GM19467 (cell line): ENCODE results near the gene SEC23IP.
"Not testable (repeated sequence)": the region's sequence is repeated elsewhere in the genome, so short reads cannot be mapped to it uniquely, and the experiment has no call there.

ENCODE experiments used
- ATAC-seq: cut with Tn5 transposase; IDR thresholded peaks from one replicate; pipeline ENCODE4 v1.9.1; 2021; ENCODE audit warnings: mild to moderate bottlenecking, moderate library complexity; ENCODE audit not compliant: unreplicated experiment

The SEC23IP gene

GRCh38 chr10:119878524-119878923 is 14.0 kb upstream of the SEC23IP start:
- no peak for ATAC-seq

- ATAC-seq: not testable (repeated sequence)
These were observed 8.5 kb upstream of the SEC23IP start for GRCh38 chr10:119883901-119884611.

- ATAC-seq: not testable (repeated sequence)
These were observed 6.5 kb upstream of the SEC23IP start for GRCh38 chr10:119886070-119886469.

GRCh38 chr10:119888715-119889114 is 3.8 kb upstream of the SEC23IP start:
- ATAC-seq: not testable (repeated sequence)

- not testable (repeated sequence) for ATAC-seq
These were observed 3.3 kb upstream of the SEC23IP start for GRCh38 chr10:119889201-119889600.

DNA sequence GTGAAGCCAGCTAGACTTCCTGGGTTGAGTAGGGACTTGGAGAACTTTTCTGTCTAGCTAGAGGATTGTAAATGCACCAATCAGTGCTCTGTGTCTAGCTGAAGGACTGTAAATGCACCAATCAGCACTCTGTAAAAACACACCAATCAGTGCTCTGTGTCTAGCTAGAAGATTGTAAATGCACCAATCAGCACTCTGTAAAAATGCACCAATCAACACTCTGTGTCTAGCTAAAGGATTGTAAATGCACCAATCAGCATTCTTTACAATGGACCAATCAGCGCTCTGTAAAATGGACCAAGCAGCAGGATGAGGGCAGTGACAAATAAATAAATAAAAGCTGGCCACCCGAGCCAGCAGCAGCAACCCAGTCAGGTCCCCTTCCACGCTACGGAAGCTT is 2.2 kb upstream of the SEC23IP start:
- ATAC-seq: not testable (repeated sequence)

DNA sequence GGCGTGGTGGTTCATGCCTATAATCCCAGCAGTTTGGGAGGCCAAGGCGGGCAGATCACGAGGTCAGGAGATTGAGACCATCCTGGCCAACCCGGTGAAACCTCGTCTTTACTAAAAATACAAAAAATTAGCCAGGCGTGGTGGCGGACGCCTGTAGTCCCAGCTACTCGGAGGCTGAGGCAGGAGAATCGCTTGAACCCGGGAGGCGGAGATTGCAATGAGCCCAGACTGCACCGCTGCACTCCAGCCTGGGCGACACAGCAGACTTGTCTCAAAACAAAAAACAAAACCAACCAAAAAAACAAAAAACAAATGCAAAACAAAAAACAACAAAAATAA is 712 bp upstream of the SEC23IP start:
- not testable (repeated sequence) for ATAC-seq

- ATAC-seq: no peak
These were observed 544 bp downstream of the SEC23IP start for GRCh38 chr10:119893074-119893473.

- ATAC-seq: no peak
These were observed 1.4 kb downstream of the SEC23IP start for GRCh38 chr10:119893845-119894427.

DNA sequence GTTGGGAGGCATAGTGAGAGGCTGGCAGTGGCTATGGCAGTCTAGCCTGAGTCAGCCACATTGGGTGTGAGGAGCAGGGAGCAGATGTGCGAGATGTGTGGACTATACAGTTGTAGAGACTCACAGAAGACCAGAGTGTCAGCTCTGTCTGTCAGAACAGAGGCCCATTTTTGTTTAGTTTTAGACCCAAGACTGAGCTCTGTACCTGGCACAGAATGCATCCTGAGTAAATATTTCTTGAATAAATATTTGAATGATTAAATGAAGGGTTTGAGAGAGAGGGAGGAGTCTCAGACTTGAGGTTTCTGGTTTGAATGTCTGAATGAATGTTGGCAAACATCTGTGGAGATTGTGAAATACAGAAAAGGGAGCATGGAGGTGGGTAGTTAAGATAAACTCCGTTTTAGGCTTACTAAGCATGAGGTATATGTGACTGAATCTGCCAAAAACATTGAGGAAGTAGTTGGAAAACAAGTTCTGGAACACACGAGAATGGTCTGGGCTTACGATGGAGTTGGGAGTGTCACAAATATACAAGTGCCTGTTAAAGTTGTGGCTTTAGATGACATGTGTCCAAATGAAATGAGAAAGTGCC is 3.6 kb downstream of the SEC23IP start:
- no peak for ATAC-seq

DNA sequence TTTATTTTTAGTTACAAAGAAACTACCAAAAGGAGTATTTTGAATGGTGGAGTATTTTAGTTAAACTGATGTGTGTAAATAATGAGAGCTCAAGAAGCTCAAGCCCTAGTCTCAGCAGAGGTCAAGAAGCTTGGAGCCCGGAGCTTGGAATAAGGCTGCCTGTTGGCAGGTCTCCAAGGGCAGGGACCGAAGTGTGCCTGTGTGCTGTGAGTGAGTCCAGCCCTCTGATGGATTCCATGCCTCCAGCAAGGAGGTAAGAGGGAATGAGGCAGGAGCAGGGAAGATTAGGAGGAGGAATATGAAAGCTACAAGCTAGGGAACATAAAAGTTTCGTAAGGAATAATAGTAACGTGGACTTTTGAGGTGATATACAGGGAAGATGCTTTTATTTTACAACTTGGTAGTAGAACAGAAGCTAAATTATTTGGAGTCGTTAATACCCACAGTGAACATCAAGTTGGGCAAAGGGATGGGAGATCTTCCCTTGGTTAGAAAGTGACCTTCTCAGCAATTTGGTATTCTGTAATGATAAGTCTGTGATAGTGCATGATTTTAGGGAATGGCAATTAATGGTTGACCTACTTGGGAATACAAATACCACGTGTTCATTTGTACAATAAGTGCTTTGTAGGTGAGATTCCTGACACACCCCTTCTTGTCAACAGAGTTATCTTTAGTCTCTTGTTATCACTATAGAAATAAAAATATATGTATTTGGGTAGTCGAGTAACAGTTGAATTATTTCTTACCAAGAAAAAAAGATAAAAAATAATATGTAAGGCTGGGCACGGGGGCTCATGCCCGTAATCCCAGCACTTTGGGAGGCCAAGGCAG is 4.6 kb downstream of the SEC23IP start:
- no peak for ATAC-seq

- no peak for ATAC-seq
These were observed 6.0 kb downstream of the SEC23IP start for GRCh38 chr10:119898577-119898976.

DNA sequence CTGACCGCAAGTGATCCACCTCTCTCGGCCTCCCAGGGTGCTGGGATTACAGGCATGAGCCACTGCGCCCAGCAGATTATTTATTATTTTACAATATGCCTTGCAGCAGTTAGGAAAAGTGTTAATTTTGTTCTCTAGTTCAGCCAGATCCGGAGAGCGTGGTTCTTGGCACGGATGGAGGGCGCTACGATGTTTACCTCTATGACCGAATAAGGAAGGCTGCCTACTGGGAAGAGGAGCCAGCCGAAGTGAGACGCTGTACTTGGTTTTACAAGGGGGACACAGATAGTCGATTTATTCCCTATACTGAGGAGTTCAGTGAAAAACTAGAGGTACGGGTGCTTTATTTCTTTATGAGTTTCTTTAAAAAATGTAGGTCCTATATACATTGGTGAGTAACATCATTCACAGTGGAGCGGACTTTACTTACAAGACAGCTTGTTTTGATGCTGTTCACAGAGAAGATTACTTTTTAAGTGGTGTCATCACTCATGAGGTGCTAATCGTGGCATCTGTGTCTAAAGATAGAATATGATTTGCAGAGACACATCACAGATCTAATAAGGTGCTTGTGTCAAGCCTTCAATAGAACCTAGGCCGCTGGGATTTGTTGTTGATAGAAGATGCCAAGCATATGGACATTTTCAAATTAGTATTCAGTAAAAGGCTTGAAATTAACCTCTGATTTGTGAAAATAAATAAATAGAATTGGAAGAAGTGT is 11.6 kb downstream of the SEC23IP start:
- ATAC-seq: no peak

DNA sequence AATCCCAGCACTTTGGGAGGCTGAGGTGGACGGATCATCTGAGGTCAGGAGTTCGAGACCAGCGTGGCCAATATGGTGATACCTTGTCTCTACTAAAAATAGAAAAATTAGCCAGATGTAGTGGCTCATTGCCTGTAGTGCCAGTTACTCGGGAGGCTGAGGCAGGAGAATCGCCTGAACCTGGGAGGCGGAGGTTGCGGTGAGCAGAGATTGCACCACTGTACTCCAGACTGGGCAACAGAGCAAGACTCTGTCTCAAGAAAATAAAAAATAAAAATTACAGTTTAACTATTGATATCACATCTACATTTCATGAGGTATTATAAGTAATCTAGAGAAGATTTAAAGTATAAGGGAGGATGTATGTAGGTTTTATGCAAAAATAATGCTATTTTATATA is 15.2 kb downstream of the SEC23IP start:
- not testable (repeated sequence) for ATAC-seq

DNA sequence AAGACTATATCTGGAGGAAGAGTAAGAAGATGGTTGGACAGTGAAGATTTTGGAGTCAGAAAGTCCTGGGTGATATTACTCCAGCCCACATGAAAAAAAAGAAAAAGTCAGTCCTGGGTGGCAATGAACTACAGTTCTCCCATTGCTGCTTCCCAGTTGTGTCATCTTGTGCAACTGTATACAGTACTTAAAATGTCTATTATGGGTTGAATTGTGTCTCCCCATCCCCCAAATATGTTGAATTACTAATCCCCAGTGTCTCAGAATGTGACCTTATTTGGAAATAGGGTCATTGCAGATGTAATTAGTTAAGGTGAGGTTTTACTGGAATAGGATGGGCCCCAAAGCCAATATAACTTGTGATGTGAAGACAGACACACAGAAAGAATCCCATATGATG is 15.6 kb downstream of the SEC23IP start:
- ATAC-seq: no peak

GRCh38 chr10:119910689-119911088 is 18.2 kb downstream of the SEC23IP start:
- no peak for ATAC-seq

DNA sequence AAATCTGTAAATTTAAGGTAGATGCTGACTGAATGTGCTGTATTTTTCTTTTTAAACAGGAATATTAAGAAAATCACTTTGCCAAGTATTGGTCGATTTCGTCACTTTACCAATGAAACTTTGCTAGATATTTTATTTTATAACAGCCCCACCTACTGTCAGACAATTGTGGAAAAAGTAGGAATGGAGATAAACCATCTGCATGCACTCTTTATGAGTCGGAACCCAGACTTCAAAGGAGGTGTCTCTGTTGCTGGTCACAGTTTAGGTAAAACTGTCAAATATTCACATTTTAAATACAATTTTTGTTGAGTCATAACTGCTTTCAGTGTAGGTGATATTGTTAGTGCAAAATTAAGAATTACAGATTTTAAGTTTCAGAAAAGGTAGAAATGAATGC is 25.2 kb downstream of the SEC23IP start:
- ATAC-seq: no peak

DNA sequence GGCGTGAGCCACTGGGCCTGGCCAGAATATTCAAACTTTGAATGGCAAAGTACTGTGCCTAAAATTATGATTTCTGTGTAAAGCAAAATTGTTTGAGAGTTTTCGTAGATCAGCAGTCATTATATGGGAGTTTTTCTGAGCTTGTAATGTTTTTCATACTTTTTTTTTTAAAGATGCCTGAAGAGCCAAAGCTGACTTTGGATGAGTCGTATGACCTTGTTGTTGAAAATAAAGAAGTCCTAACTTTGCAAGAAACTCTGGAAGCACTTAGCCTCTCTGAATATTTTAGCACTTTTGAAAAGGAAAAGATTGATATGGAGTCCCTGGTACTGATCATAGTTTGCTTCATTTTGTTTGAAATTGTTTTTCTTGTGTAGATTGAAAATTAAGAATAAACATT is 26.7 kb downstream of the SEC23IP start:
- ATAC-seq: no peak

DNA sequence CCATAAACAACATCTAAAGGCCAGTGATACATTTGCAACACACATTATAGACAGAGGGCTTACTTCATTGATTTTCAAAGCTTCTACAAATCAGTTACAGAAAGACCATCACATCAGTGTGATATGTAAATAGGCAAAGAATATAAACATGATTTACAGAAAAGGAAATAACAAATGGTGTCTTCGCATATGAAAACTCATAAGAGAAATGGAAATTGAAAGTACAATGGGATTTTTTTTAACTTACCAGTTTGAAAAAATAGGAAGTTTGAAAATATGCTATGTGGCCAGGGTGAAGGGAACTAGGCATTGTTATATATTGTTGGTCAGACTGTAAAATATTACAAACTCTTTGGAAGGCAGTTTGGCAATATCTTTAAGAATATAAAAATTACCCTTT is 27.3 kb downstream of the SEC23IP start:
- ATAC-seq: peak; percentile 56

GRCh38 chr10:119928411-119928810 is 35.9 kb downstream of the SEC23IP start:
- ATAC-seq: no peak

- no peak for ATAC-seq
These were observed 39.3 kb downstream of the SEC23IP start for GRCh38 chr10:119931871-119932270.
